DOHH2 (cell line): ENCODE data around the gene HIPK2.

Source experiments
- H3F3A ChIP-seq: fragments of 200-600 bp; sonication (generic), shearing (Covaris generic); 2 replicates; pipeline ENCODE4 v1.6.0; 2016; ENCODE audit warnings: antibody characterized with exemption, mild to moderate bottlenecking; ENCODE audit not compliant: control insufficient read depth, insufficient read depth
- H3K27ac ChIP-seq: fragments of 200-600 bp; sonication (generic); 2 replicates; pipeline ENCODE4 v1.5.1; 2014; ENCODE audit warnings: low read depth, mild to moderate bottlenecking, low read length, moderate library complexity
- H3K27me3 ChIP-seq: fragments of 200-600 bp; sonication (generic); 2 replicates; pipeline ENCODE4 v1.6.1; 2014; ENCODE audit warnings: mild to moderate bottlenecking, low read length, mixed read lengths; ENCODE audit not compliant: control insufficient read depth
- H3K36me3 ChIP-seq: fragments of 200-600 bp; sonication (generic); 2 replicates; pipeline ENCODE4 v1.6.1; 2014; ENCODE audit warnings: mild to moderate bottlenecking, low read length, moderate library complexity, mixed read lengths; ENCODE audit not compliant: control insufficient read depth
- H3K4me1 ChIP-seq: fragments of 200-600 bp; sonication (generic); 2 replicates; pipeline ENCODE4 v1.6.1; 2014; ENCODE audit warnings: mild to moderate bottlenecking, low read length, mixed read lengths; ENCODE audit not compliant: control insufficient read depth
- H3K4me2 ChIP-seq: fragments of 200-600 bp; sonication (generic); 2 replicates; pipeline ENCODE4 v1.6.0; 2014; ENCODE audit warnings: mild to moderate bottlenecking, low read length, moderate library complexity
- H3K4me3 ChIP-seq: fragments of 200-600 bp; sonication (generic); 2 replicates; pipeline ENCODE4 v1.5.1; 2014; ENCODE audit warnings: mild to moderate bottlenecking, low read length, mixed read lengths
- H3K79me2 ChIP-seq: fragments of 200-600 bp; sonication (generic); 2 replicates; pipeline ENCODE4 v1.6.1; 2014; ENCODE audit warnings: mild to moderate bottlenecking, low read length, mixed read lengths; ENCODE audit not compliant: control insufficient read depth
- H3K9me2 ChIP-seq: fragments of 200-600 bp; sonication (generic); replicated peaks from 2 replicates; pipeline ENCODE4 v1.6.1; 2014; ENCODE audit warnings: mild to moderate bottlenecking, low read length, mixed read lengths; ENCODE audit not compliant: control insufficient read depth
- H3K9me3 ChIP-seq: fragments of 200-600 bp; sonication (generic); 2 replicates; pipeline ENCODE4 v1.6.1; 2014; ENCODE audit warnings: antibody characterized with exemption, low read length, mixed read lengths; ENCODE audit not compliant: control insufficient read depth, insufficient read depth
- H4K20me1 ChIP-seq: fragments of 200-600 bp; sonication (generic); 2 replicates; pipeline ENCODE4 v1.6.0; 2014; ENCODE audit warnings: low read depth, mild to moderate bottlenecking, antibody characterized with exemption, low read length, moderate library complexity; ENCODE audit not compliant: control insufficient read depth, insufficient read depth
- EZH2phosphoT487 ChIP-seq: fragments of 200-600 bp; sonication (generic); IDR thresholded peaks from 2 replicates; pipeline ENCODE4 v1.6.1; 2017; ENCODE audit warnings: borderline replicate concordance, mild to moderate bottlenecking, antibody characterized with exemption, low read length, moderate library complexity, mixed read lengths
- TF ChIP-seq, protein P1 (sequence below): fragments of 200-600 bp; sonication (generic); IDR thresholded peaks from one replicate; pipeline ENCODE4 v1.5.1; 2014; ENCODE audit warnings: antibody characterized with exemption, mild to moderate bottlenecking, low read depth, low read length; ENCODE audit not compliant: poor library complexity, severe bottlenecking

Gene HIPK2

DNA sequence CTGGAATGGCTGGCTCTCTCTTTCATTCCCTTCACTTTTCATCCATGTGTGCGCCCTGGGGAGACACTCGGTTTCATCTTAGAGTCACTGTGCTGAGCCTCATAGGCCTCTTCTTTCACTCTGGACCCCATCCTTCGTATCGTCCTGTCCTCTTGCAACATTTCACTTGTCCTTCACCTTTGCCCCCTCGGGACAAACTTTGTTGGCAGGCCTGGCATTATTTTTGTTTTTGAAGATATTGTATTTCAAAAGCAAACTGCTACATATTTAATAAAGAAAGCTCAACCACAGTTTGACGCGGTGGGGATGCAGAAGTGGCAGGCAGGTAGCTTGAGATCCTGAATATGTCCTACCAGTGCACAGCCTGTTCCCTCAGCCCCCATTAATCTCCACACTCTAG lies 36.6 kb downstream of the HIPK2 start:
- no peak overlapping the region for H3K27ac ChIP-seq
- H3K4me1 ChIP-seq = no peaks in the 10 kb centered on the region
- no peaks in the 10 kb centered on the region for H3K9me2 ChIP-seq
- no peak overlapping the region for H3K4me2 ChIP-seq
- no peaks in the 10 kb centered on the region for H3K36me3 ChIP-seq
- no peaks in the 10 kb centered on the region for H3K9me3 ChIP-seq
- no peaks in the 10 kb centered on the region for H4K20me1 ChIP-seq
- H3K79me2 ChIP-seq = no peaks in the 10 kb centered on the region
- H3F3A ChIP-seq = no peaks in the 10 kb centered on the region
- H3K4me3 ChIP-seq = no peak overlapping the region
- TF ChIP-seq, protein P1, sequence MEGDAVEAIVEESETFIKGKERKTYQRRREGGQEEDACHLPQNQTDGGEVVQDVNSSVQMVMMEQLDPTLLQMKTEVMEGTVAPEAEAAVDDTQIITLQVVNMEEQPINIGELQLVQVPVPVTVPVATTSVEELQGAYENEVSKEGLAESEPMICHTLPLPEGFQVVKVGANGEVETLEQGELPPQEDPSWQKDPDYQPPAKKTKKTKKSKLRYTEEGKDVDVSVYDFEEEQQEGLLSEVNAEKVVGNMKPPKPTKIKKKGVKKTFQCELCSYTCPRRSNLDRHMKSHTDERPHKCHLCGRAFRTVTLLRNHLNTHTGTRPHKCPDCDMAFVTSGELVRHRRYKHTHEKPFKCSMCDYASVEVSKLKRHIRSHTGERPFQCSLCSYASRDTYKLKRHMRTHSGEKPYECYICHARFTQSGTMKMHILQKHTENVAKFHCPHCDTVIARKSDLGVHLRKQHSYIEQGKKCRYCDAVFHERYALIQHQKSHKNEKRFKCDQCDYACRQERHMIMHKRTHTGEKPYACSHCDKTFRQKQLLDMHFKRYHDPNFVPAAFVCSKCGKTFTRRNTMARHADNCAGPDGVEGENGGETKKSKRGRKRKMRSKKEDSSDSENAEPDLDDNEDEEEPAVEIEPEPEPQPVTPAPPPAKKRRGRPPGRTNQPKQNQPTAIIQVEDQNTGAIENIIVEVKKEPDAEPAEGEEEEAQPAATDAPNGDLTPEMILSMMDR = no peak
- no peak for TF ChIP-seq EZH2phosphoT487
- 0 out of 2 replicates have a peak, but pooled peaks cover 6% of the 10 kb centered on the region for H3K27me3 ChIP-seq

DNA sequence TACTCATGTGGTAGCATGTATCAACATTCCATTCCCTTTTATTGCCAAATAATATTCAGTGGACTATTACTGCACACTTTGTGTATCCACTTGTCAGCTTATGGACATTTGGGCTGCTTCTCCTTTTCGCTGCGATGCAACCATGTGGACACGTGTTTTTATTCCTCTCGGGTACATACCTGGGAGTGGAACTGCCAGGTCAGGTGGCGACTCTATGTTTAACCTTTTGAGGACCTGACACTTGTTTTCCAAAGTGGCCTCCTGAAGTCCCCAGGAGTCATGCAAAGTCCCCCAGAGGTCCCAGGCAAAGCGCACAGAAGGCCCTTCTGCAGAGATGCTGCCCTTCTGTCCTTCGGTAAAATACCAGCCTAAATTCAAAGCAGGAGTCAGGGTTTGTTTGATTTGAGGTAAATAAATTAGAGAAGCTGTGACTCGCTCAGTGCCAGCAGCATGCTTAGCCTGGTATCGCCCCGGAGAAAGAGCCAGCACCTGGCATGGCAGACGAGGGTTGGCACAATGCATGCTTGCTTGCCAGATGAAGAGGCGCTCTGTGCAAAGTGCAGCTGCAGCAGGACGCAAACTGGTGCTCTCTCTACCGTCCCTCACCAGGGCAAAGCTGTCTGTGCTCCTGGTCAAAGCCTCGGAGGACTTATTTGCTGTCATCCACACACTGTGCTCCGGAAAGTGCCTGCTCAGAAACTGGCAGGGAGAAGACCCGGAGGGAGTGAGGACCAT lies 37.8 kb downstream of the HIPK2 start:
- H4K20me1 ChIP-seq = no peaks in the 10 kb centered on the region
- no peaks in the 10 kb centered on the region for H3K79me2 ChIP-seq
- H3K4me3 ChIP-seq = no peak overlapping the region
- H3K27ac ChIP-seq = no peak overlapping the region
- H3K4me1 ChIP-seq = no peaks in the 10 kb centered on the region
- H3F3A ChIP-seq = no peaks in the 10 kb centered on the region
- H3K9me3 ChIP-seq = no peaks in the 10 kb centered on the region
- H3K4me2 ChIP-seq = no peak overlapping the region
- H3K27me3 ChIP-seq = 0 out of 2 replicates have a peak, but pooled peaks cover 6% of the 10 kb centered on the region
- TF ChIP-seq, protein P1 = no peak
- TF ChIP-seq EZH2phosphoT487 = no peak
- no peaks in the 10 kb centered on the region for H3K36me3 ChIP-seq
- H3K9me2 ChIP-seq = no peaks in the 10 kb centered on the region

DNA sequence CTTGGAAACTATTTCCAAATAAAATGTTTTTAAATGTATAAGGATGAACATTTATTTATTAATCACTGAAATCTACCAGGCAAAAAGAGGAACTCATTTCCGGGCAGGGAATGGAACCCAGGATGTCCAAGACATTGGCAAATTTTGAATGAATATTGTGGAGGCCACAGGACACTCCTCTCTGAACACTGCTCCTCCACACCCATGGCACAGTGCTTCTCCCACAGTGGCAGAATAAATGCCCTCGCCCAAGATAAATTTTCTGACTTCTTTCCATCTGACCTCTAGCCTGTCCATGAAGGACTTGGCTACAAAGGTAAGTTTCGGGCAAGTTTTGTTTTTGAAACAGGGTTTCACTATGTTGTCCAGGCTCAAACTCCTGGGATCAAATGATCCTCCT lies 39.0 kb downstream of the HIPK2 start:
- Histone ChIP-seq H3K27ac (no peak overlapping the region), H3K36me3 (no peaks in the 10 kb centered on the region), H4K20me1 (no peaks in the 10 kb centered on the region), H3K9me2 (no peaks in the 10 kb centered on the region), H3K4me2 (no peak overlapping the region), H3F3A (no peaks in the 10 kb centered on the region), H3K4me3 (no peak overlapping the region), H3K79me2 (no peaks in the 10 kb centered on the region), H3K4me1 (no peaks in the 10 kb centered on the region), H3K9me3 (no peaks in the 10 kb centered on the region), H3K27me3 (no peaks in the 10 kb centered on the region)
- no peak for TF ChIP-seq EZH2phosphoT487
- TF ChIP-seq, protein P1 = no peak
